DMS153 (cell line): ENCODE results near the gene DCDC2B.
A peak's percentile ranks its signal among the peaks of the same experiment; 100 is the strongest.

ENCODE experiments used
- DNase-seq: peaks from one replicate; lab custom pipeline; 2025; lab: John Stamatoyannopoulos, UW

Gene DCDC2B

DNA sequence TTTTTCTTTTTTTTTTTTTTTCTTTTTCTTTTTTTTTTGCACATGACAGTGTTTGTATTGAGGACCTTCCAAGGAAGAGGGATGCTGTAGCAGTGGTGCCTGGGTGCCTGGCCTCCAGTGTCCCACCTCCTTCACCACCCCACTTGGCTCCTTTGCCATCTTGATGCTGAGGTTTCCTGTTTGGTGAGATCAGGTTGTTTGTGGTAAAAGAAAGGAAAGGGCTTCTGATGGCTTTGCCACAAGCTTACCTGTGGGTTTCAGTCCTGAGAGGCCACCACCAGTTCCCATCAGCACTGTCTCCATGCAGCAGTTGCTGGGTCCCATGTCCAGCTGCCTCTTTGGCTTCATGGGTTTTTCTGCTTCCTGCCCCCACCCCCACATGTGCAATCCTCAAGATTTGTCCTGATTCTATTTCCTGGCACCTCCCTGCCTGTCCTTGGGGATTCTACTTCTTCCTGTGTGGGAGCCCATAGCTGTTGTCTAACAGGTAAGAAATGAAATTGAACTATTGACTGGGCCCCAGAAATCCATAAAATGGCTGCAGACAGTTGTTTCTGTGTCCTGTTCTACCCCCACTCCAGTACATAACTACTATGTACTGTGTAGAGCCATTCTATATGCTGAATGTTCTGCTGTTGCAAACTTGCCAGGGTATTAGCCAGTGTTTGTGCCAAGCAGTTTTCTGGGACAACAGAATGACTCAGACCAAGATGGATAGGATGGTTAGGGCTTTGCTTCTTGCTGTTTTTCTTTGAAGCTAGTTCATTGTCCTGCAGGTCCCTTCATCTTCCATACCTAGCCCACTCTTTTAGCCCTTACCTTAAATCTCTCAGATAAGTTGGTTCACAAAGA lies 12.7 kb upstream of the DCDC2B start:
- DNase-seq, result no peak

- no peak for DNase-seq
Observed at GRCh38 chr1:32197074-32197473, 11.8 kb upstream of the DCDC2B start.

- no peak for DNase-seq
Observed at GRCh38 chr1:32197837-32198236, 11.1 kb upstream of the DCDC2B start.

- no peak for DNase-seq
Observed at GRCh38 chr1:32198237-32199042, 10.4 kb upstream of the DCDC2B start.

GRCh38 chr1:32199043-32199716 lies 9.7 kb upstream of the DCDC2B start:
- DNase-seq, result no peak

- DNase-seq, result peak; percentile 38
Observed at GRCh38 chr1:32199717-32200072, 9.2 kb upstream of the DCDC2B start.

DNA sequence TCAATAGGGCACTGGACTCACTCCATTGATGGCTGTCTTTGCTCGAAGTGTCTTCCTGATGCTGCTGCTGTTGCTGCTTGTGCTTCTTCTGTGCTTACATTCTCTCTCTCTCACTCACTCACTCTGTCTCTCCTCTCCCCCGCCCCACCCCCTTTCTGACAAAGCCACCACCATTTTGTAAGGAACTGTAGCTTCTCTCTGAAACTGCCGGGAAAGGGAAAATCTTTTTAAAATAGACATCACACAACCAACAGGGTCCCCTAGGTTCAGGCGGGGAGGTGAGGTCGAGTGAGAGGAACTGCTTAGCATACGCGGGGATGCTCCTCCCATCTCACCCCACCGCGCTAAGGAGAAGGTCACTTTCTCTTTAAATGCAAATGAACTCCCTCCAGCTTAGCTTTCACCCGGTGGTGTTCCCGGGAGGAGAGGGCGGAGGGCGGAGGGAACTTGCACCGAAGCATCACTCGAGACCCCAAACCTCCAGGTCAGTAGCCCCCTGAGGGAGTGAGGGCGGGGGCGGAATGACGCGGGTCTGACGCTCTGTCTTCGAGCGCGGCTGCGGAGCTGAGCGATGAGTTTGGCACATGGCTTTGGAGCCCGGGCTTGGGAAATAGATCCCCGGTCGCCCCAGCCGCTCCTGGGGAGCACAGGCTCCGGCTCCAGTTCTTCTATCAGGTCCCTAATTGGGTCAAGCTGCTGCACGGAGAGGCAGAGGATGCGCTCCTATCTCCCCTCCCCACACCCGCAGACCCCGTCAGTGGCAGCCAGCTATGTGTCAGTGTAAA lies 8.5 kb upstream of the DCDC2B start, which contains the start of gene CCDC28B:
TSS of gene CCDC28B (plus strand) at position 370 of the 785 bp plus-strand sequence. CDS start 1,341 bp downstream, outside the sequence.
- peak; percentile 67 for DNase-seq

DNA sequence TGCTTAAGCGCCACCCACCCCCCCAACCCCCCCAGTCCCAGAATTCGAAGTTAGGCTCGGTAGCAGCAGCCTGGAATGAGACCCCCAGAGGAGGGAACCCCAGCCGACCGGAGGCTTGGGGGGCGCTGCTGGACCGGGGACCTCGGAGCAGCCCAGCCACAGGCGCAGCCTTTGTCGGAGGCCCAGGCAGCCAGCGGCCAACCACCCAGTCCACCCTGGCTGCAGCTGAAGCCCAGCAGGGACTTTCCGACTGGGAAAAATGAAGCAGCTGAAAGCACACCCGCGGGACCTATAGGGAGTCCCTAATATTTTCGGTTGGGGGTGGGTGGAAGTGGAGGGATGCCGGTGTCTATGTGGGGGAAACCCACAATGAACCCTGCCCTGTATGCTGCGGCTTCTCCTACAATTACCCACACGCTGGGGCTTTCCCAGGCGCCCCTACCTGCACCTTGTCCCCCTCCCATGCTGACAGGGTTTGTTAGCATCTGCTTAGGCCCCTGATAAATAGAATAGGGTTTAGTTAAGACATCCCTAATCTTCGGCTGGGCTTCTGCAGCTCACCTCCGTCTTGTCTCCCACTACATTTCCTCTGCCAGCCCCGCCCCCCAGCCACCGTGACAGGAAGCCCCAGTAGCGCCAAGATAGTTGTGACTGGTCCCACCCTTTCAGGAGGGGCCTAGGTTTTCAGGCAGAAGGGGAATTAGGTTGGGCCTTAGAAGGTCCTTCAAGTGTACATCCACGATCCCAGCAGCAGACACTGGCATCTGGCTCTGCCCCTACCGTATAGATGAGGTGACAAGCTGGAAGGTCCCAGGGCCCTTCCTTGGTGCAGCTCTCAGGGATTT lies 7.7 kb upstream of the DCDC2B start:
- DNase-seq, result peak; percentile 21

DNA sequence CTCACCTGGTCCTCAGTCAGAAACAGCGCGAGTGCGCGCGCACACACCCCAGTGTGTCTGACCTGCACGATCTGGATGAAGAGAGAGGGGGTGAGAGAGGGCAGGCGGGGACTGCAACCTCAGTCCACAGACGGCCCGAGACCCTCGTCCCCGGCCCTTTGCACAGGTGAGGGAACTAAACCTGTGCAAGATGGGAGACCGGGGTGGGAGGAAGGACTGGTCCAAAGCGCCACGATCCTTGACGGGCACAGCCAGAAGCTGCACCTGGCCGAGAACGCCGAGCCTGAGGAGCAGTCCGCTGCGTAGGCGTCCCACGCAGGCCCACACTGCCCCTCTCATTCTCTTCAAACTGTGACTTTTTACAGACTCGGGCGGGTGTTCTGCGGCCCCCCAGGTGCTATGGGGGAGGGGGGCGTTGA lies 3.9 kb upstream of the DCDC2B start:
- no peak for DNase-seq

DNA sequence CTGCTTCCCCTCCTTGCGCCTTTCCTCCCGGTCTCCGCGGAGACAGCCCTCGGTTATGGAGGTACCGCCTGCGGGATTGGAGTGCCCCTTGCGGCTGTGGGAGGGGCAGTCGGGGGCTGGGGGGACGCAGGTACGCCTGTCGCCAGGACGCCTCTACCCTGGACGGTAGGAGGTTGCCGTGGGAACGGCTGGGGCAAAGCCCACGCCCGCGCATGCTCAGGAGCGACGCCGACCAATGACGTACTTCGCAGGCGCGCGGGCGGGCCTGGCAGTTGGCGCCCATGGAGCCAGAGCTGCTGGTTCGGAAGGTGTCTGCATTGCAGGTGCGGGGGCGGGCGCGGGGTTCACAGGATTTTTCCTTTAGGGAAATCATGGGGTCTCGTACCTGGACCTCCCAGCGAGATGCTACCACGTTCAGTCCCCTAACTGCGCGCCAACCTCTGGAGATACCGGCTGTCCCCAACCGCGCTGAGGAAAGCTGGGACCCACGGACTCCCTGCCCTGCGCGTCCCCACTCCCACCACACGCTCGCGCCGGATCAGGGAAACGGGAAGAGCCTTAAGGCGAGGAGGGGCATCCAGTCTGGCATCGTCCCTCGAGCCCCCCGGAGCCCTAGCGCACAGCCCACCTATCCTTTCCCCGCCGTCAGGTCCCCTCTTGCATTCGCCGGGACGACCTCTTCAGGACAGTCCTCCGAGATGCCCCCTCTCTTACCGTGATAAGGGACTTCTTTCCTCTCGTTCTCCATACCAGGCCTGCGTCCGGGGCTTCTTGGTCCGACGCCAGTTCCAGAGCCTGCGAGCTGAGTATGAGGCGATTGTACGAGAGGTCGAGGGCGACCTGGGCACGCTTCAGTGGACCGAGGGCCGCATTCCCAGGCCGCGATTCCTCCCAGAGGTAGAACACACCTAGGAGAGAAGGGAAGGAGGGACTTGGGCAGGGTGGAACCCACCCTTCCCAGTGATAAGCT lies 3.2 kb upstream of the DCDC2B start, which contains the start of gene IQCC:
TSS of gene IQCC (plus strand) at position 271 of the 970 bp plus-strand sequence. CDS start at position 282, 11 bp downstream.
- peak; percentile 95 for DNase-seq

- DNase-seq, result no peak
Observed at GRCh38 chr1:32208469-32208868, 420 bp upstream of the DCDC2B start.

- DNase-seq, result peak; percentile 95
Observed at GRCh38 chr1:32215629-32216480, 7.0 kb downstream of the DCDC2B start.

GRCh38 chr1:32216566-32216965 lies 7.7 kb downstream of the DCDC2B start:
- no peak for DNase-seq

- no peak for DNase-seq
Observed at GRCh38 chr1:32219022-32219421, 10.1 kb downstream of the DCDC2B start.

GRCh38 chr1:32220746-32221580 lies 12.1 kb downstream of the DCDC2B start:
- DNase-seq, result no peak

DNA sequence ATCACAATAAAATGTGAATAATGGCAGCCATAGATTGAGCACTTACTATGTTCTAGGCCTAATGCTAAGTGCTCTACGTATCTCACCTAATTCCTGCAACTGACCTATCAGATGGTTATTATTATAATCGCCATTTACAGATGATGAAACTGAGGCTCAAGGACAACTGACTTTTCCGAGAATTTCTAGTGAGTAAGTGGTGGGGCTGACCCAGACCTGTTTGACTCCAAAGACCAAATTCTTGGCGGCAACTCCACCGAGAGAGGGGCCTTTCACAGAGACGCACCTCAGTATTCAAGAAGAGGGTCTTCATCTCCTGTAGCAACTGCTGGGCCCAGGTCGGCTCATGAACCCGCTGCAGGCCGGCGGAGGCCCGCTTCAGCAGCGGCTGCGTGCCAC lies 12.7 kb downstream of the DCDC2B start:
- no peak for DNase-seq

DNA sequence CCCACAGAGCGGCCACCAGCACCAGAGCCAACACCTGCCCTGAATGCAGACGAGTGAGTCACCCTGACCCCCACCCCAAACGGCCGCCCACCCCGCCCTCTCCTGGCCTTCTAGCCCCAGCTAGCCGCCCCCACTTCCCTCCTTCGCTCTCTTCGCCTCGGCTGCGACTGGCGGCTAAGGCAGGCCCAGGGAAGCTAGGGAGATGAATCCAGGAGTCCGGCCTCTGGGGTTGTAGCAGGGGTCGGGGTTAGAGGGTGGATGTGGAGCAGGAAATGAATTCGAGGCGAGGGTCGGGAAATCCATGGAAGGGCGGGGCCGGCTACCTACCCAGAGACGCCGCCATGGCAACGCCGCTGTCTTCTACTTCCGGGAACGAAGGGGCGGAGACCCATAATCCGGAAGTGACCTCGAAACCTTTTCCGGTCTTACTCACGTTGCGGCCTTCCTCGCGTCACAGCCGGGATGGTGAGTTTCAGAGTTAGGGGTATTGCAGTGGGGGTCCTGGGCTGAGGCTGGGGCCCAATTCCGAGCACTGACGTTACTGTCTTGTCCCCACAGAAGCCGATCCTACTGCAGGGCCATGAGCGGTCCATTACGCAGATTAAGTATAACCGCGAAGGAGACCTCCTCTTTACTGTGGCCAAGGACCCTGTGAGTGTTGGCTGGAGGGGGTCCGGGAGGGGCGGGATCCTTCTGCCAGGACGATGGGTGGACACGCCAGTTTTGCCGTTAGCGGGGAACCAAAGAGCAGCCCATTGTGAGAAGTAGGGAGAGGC lies 13.3 kb downstream of the DCDC2B start, which contains the start of the genes EIF3I and TMEM234:
TSS of gene EIF3I (plus strand) at position 428 of the 776 bp plus-strand sequence. CDS start at position 463, 35 bp downstream.
TSS of gene TMEM234 (minus strand) at position 374 of the 776 bp plus-strand sequence. CDS start at position 343, 31 bp downstream.
- DNase-seq, result peak; percentile 94
